Forelimb muscle (tissue), 1 donor: Measurements from ENCODE around the gene WDR44. TPM values are rescaled to one million over a fixed set of nuclear protein-coding genes. Genes with fewer than 3 reads are reported as not detected.
"Not testable (repeated sequence)": the region's sequence is repeated elsewhere in the genome, so short reads cannot be mapped to it uniquely, and the experiment has no call there.

Experiments used
- DNase-seq: peaks from one replicate; pipeline ENCODE4 v3.0.0-alpha.2; 2013; ENCODE audit warnings: low read depth
- polyA plus RNA-seq: library from polyadenylated mRNA; unstranded; fragments of 120-200 nt; gene quantifications from one replicate; pipeline ENCODE4 v1.2.1, GENCODE V29; 2013; ENCODE audit not compliant: insufficient read length

WDR44 gene
- polyA plus RNA-seq, 1 donor: 54.4 TPM

GRCh38 chrX:118360429-118361125 lies 14.7 kb downstream of the WDR44 start:
- no peak for DNase-seq

- no peak for DNase-seq
Observed at GRCh38 chrX:118364261-118364660, 18.4 kb downstream of the WDR44 start.

GRCh38 chrX:118367338-118367737 lies 21.4 kb downstream of the WDR44 start:
- no peak for DNase-seq

GRCh38 chrX:118368398-118368797 lies 22.5 kb downstream of the WDR44 start:
- DNase-seq: no peak

GRCh38 chrX:118370921-118371624 lies 25.2 kb downstream of the WDR44 start:
- DNase-seq: no peak

GRCh38 chrX:118373538-118373937 lies 27.6 kb downstream of the WDR44 start:
- DNase-seq: no peak

GRCh38 chrX:118383120-118383519 lies 37.2 kb downstream of the WDR44 start:
- no peak for DNase-seq

- no peak for DNase-seq
Observed at GRCh38 chrX:118392716-118393115, 46.8 kb downstream of the WDR44 start.

GRCh38 chrX:118396113-118396512 lies 50.2 kb downstream of the WDR44 start:
- DNase-seq: no peak

- DNase-seq: no peak
Observed at GRCh38 chrX:118418811-118419251, 72.9 kb downstream of the WDR44 start.

GRCh38 chrX:118420462-118420861 lies 74.6 kb downstream of the WDR44 start:
- no peak for DNase-seq

- DNase-seq: no peak
Observed at GRCh38 chrX:118423558-118423957, 77.7 kb downstream of the WDR44 start.

- no peak for DNase-seq
Observed at GRCh38 chrX:118432799-118433198, 86.9 kb downstream of the WDR44 start.

GRCh38 chrX:118437283-118437682 lies 91.4 kb downstream of the WDR44 start:
- peak; percentile 5 for DNase-seq

- no peak for DNase-seq
Observed at GRCh38 chrX:118448273-118448783, 102.4 kb downstream of the WDR44 start.

GRCh38 chrX:118455013-118455412 lies 109.1 kb downstream of the WDR44 start:
- no peak for DNase-seq

- DNase-seq: peak; percentile 31
Observed at GRCh38 chrX:118459494-118459893, 113.6 kb downstream of the WDR44 start.

- DNase-seq: no peak
Observed at GRCh38 chrX:118464501-118464900, 118.6 kb downstream of the WDR44 start.

GRCh38 chrX:118468122-118468521 lies 122.2 kb downstream of the WDR44 start:
- DNase-seq: no peak

- not testable (repeated sequence) for DNase-seq
Observed at GRCh38 chrX:118470721-118471347, 124.9 kb downstream of the WDR44 start.

GRCh38 chrX:118474586-118474985 lies 128.7 kb downstream of the WDR44 start:
- no peak for DNase-seq

- DNase-seq: no peak
Observed at GRCh38 chrX:118475903-118476302, 130.0 kb downstream of the WDR44 start.

- DNase-seq: no peak
Observed at GRCh38 chrX:118480172-118480571, 134.3 kb downstream of the WDR44 start.
